ENCODE measurements around the gene DTWD1.
"Not testable (repeated sequence)": the region's sequence is repeated elsewhere in the genome, so short reads cannot be mapped to it uniquely, and the experiment has no call there.

Gene DTWD1

DNA sequence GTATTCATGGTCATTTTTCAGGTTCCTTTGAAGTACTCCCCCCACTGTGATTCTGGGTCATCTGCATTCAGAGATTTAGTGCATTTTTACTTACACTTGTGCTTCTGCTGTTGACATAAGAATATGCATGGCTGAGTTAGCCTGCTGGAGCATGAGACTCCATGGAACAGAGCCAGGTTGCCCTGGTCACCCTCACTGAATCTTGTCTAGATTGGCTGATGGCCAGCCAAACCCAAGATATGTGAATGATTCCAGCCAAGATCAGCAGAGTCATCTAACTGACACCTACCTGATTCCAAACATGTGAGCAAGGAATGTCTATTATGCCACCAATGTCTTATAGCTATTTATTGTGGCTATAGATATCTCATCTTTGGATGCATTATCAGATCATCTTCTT, 25.1 kb downstream of the DTWD1 start:
- no peak for DNase-seq (ENCODE audit: low read depth in 2 of 2)

DNA sequence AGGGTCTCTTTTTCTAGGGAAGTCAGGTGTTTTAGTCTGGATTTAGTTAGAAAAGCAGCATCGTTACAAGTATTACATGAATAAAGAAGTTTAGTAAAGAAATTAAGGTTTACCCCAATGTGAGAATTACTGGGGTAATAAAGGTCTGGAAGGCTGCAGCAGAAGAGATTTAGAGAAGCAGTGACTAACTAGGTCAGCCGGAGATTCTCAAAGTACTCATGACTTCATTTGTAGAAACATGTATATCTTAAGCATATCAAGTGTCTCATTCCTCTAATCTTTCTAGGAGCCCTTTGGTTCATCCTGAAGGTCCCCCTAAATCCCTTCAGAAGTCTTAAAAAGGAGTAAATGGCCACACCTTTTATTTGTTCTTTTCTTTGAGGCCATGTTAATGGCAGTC, 26.0 kb downstream of the DTWD1 start:
- DNase-seq (ENCODE audit: low read depth in 2 of 2), result no peak

DNA sequence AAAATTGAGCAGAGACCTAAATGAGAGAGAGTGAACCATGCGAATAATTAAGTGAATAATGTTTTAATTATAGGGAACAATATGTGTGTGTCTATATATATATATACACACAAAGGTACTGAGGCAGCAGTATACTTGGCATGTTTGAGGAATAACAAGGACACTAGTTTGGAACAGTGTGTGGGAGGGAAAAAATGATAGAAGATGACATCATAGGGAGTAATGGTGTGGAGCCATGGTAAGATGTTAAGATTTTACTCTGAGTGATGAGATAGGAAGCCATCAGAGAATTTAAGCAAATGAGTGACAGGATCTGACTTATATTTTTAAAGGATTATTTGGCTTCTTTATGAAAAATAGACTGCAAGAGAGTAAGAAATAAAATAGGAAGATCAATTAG, 29.1 kb downstream of the DTWD1 start:
- no peak for DNase-seq (ENCODE audit: low read depth in 2 of 2)

DNA sequence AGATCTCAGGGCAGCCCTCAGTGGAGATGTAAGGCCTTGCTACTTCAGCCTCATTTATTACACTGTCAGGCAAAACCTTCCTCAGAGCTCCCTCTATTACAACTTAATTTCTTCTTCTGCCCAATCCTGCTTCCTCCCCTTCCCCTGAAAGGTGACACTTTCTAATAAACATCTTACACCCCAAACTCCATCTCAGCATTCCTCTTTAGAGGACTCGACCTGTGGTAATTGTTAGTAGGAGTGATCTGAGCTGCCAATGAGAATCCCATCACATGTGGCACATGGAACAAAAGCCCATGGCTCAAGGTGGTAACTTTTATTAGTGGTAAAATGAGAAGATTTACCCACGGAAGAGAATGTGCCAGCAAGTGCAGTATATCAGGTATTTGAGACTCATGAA, 29.8 kb downstream of the DTWD1 start:
- no peak for DNase-seq (ENCODE audit: low read depth in 2 of 2)

DNA sequence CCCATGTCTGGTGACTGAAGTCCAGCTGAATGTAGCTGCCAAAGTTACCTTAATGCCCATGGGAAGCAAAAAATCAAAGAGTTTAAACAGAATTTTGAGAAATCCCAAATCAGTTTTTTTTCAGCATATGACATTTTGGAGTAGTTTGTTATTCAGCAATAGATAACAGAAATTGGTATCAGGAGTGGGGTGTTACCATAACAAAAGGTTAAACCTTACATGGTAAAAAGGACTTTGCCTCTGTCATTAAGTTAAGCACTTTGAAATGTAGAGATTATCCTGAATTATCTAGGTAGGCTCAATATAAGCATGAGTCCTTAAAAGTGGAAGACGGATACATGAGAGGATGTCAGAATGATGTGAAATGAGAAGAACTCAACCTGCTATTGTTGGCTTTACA, 32.1 kb downstream of the DTWD1 start:
- DNase-seq (ENCODE audit: low read depth in 2 of 2), result no peak

DNA sequence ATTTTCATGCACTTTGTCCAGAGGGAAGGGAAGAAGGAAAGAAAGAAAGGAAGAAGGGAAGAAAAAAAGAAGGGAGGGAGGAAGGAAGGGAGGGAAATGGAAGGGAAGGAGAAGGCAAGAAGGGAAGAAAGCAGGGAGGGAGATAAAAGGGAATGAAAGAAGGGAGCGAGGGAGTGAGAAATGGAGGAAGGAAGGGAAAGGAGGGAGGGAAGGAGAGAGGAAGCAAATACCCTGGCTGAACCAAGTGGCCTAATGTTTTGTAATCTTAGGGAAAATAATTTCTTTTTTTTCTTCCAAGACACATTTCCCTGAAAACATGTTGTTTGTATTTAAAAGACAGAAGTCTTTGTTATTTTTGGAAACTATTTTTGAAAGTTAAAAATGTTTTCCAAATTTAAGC, 35.9 kb downstream of the DTWD1 start:
- no peak for DNase-seq (ENCODE audit: low read depth in 2 of 2)

DNA sequence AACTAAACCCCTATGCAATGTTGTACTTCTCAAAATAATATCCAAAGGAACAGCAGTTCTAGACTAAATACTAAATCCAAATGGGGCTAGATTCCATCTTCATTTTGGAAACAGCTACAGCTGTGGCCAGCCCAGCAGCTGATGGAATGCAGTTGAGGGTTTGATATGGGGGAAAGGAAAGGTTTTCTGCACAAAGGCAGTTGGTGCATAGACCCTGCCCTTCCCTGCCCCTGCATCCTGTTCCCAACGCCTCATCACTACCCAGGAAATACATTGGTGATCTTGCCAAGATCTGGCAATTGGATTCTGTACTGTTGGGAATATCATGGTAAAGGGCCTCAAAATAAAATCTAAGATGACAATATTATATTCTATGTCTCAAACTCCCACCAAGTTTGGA, 43.9 kb downstream of the DTWD1 start:
- DNase-seq (ENCODE audit: low read depth in 2 of 2), result no peak

DNA sequence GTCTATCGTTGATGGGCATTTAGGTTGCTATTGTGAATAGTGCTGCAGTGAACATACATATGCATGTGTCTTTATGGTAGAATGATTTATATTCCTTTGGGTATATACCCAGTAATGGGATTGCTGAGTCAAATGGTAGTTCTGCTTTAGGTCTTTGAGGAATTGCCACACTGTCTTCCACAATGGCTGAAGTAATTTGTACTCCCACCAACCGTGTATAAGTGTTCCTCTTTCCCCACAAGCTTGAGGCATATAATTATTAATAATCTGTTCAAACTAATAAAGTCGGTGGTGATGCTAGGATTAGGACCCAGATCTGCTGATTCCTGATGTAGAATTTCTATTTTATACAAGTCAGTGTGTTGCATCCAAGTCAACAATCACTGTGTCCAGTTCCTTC, 45.6 kb downstream of the DTWD1 start:
- DNase-seq (ENCODE audit: low read depth in 2 of 2), result not testable (repeated sequence)

DNA sequence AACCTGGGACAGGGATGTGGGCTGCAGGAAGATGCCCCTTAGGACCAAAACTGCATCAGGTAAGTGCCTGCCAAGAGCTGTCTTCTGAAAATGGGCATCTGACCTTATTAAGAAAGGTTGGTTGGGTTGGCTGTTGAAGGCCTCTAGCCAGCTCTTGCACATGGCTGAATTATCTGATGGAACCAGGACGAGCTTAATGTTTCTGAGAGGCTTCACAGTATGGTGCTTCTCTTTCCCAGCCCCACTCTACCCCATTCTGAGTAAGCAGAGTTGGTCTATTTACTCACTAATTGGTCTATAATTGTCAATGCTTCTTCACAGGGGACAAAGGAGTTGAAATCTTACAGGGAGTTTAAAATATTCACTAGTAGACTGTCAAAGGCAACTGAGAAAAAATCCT, 48.4 kb downstream of the DTWD1 start:
- no peak for DNase-seq (ENCODE audit: low read depth in 2 of 2)

DNA sequence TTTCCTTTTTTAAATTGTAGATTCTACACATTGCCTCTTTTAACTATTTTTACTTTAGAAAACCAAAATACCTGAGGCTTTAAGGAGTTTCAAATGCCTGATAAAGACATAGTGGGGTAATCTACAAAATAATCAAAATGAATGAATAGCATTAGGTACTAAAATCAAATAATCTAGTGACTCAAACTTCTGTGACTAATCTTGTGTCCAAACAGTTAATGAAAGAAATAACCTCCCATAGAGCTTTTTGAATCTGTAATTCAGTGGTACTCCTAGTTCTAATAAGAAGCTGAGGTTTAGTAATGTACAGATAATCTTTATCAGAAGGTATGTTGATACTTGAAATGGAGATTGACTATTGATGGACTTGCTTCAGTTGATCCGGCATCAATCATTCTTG, 53.0 kb downstream of the DTWD1 start:
- no peak for DNase-seq (ENCODE audit: low read depth in 2 of 2)

DNA sequence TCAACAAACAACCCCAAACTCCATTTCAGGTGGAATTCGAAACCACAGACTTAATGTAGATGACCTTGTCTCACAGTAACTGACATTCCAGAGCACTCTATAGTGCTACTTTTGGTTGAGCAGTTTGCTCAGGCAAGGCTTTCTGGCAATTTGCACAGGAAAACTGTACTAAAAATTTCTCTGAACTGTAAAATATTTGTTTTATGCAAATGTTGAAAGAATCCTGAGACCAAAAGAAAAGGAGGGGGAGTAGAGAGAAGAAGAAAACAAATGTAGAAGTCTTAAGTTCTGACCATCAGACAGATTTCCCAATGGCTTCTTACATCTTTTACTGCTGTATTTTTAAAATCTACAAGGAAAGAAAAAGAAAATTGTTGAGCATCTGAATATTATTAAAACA, 53.5 kb downstream of the DTWD1 start:
- no peak for DNase-seq (ENCODE audit: low read depth in 2 of 2)

DNA sequence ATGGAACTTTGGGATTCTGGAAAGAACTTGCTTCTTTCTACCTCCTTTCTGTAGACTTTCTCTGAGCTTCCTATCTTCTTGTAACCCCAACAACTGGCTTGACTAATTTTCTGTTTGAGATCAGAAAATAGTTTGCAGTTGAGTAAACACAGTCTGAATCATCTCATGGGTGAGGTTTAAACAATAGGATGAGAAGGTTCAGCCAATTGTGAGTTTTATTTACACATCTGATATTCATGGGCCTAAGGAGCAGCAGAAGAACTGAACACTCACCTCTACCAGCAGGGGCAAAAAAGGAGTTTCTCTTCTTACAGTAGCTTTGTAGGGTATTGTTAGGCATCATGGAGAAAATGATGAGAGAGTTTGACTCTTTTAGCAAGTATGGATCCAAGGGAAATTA, 54.2 kb downstream of the DTWD1 start:
- no peak for DNase-seq (ENCODE audit: low read depth in 2 of 2)

DNA sequence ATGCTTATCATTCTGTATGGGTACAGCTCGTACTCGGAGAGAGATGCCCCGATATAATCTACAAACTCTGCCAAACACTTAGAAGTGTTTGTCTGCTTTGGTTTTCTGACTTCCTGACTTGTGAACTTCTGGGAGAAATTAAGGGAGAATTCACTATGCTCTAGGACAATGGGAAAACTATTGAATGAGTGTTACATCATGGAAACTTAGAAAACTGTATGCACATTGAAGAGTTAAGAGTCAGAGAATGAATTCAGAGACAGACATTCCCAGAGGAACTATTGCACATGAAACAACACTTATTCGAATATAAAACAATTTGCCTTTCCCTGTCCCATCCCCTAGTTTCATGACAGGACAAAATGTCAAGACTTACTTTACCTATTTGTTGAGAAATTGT, 57.8 kb downstream of the DTWD1 start:
- no peak for DNase-seq (ENCODE audit: low read depth in 2 of 2)

DNA sequence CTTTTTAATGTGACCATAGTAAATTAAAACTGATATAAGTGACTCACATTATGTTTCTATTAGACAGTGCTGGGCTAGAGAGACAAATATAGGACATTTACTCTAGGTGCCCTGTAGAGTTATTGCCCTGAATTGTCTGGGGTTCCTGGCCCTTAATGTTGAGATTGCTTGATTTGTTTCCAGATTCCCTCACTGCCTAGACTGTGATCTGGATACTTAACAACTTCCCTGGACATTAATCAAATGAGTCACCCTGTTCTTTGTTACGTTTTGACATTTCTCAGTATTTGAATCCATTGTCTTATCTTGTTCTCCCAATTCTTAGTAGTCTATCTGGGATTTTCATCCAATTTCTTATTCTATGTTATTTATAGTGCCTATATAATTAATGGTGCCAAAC, 65.8 kb downstream of the DTWD1 start:
- DNase-seq (ENCODE audit: low read depth in 2 of 2), result no peak

DNA sequence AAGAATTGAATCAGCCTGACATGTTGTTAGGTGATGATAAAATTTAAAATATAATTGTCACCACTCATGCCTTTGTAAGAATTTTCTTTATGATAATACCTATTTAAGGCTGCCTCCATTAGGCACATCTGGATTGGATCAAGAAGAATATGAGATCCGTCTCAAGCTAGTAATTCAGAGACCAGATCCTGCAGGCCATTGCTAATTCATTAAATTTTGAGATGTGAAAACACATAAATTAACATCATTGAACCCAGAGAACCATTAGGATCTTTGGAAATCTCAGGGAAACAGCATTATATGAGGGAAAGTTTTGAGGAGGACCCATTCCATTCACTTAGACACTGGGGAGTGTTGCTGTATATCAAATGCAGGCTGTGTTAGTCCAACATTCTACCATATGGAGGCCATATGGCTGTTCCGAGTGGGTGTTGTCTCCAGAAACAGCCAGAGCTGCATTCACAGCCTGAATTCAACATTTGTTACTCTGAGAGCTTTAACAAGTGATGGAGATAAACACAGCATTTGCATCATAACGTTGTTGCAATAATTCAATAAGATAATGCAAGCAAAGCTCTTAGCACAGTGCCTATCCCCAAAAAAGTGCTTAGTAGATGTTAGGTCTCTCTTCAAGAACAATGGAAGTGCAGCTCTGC, 67.4 kb downstream of the DTWD1 start:
- DNase-seq (ENCODE audit: low read depth in 2 of 2), result no peak

DNA sequence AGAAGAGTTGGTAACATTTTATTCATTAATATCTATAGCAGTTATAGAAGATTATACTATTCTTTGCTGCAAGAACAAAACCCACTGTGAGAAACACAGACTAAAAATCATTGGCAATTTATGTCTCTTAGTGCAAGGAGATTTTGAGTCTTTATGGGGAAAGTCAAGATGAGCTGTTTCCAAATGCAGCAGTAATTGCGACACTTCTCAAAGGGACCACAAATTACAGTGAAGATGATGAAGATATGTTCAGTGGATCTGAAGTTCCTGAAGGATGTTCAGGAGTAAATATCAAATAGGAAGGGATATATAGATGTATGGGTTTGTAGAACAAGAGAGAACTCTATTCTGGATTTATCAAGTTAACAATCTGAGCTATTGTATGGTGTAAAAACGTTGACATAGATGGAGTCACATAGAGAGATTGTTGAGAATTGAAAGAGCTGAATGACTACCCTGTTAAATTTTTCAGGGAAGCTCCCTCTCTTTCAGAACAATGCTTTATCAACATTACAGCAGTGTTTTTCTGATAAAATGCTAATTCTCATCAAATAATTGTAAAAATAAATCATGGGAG, 71.8 kb downstream of the DTWD1 start:
- DNase-seq (ENCODE audit: low read depth in 2 of 2), result no peak

DNA sequence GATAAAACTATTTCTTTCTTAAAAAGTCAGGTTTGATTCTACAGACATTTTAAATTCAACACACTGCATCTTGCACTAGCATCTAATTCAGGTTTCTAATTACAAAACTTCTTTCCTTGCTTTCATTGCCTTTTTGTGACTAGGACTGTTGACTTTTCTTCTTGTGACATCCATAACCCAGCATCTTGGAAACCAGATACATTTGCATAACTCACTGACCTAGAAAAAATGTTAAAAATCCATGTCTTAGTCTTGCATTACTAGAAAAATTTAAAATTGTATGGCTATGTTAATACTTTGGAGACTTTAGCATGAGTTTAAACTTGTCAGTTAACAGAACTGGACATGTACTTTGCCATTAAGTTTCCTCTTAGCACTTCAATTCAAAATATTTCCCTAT, 72.7 kb downstream of the DTWD1 start:
- DNase-seq (ENCODE audit: low read depth in 2 of 2), result no peak

DNA sequence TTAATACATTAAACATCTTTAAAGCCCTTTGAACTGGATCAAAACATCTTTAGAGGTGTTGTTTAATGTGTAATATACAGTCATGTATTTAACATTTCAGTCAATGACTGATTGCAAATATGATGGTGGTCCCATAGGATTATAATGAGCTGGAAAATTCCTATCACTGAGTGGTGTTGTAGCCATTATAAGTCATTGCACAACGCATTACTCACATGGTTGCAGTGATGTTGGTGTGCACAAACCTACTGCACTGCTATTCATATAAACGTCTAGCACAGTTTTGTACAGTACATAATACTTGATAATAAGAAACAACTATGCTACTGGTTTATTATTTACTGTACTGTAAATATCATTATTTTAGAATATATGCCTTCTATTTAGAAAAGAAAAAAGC, 75.6 kb downstream of the DTWD1 start:
- no peak for DNase-seq (ENCODE audit: low read depth in 2 of 2)

DNA sequence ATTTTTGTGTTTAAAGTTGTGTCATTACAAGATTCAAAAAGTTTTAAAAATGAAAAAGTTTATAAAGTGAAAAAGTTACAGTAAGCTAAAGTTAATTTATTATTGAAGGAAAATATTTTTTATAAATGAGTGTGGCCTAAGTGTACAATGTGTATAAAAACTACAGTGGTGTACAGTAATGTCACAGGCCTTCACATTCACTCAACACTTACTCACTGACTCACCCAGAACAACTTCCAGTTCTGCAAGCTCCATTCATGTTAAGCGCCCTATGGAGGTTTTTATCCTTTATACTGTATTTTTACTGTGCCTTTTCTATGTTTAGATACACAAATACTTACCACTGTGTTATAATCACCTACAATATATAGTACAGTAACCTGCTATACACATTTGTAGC, 76.3 kb downstream of the DTWD1 start:
- DNase-seq (ENCODE audit: low read depth in 2 of 2), result no peak

DNA sequence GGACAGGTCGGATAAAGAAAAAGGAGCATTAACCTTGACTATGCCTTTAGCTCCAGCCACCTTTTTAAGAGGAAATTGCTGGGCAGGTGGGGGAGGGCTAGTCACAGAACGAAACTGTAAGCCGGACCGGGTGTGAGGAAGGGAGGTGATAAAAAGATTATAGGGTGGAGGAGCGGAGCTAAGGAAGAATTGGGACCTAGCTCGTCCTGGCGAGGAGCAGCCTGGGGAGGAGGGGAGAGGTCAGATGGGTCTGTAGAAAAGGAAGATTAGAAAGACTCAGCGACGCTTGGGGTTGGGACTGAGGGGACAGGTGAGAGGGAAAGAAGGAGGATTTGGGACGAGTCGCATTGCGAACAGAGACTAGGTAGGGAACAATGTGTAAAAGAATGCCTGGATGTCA, 82.1 kb downstream of the DTWD1 start:
- DNase-seq (ENCODE audit: low read depth in 2 of 2), result not testable (repeated sequence)
